ENCODE data around the gene TBX10.
"Not testable (repeated sequence)": the region's sequence is repeated elsewhere in the genome, so short reads cannot be mapped to it uniquely, and the experiment has no call there.

The TBX10 gene

DNA sequence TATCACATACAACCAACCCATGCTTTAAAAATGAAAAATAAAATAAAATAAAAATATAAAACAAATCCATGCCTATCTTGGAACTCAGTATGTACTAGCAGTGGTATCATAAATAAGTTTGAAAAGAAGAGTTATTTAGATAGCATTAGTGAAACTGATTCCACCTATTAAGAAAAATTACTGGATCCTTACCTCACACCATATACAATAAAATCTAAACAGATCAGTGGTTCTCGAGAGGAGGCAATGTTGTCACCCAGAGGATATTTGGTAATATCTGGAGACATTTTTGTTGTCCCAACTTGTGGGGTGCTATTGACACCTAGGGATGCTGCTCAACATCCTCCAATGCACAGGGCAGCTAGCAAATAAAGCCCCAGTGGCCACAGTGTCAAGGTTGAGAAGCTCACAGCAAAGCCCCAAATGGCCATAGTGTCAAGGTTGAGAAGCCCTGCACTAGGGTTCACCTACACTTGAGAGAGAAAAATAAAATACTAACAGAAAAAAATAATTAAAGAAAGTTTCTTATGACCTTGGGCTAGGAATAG is 42.7 kb downstream of the TBX10 start:
- no peak overlapping the region for H3K4me2 ChIP-seq
- H3K4me3 ChIP-seq (IDR thresholded peaks at IDR 0.05; ENCODE audit: insufficient read depth, low read depth, low read length) = no peak overlapping the region
- TF ChIP-seq, protein P1, sequence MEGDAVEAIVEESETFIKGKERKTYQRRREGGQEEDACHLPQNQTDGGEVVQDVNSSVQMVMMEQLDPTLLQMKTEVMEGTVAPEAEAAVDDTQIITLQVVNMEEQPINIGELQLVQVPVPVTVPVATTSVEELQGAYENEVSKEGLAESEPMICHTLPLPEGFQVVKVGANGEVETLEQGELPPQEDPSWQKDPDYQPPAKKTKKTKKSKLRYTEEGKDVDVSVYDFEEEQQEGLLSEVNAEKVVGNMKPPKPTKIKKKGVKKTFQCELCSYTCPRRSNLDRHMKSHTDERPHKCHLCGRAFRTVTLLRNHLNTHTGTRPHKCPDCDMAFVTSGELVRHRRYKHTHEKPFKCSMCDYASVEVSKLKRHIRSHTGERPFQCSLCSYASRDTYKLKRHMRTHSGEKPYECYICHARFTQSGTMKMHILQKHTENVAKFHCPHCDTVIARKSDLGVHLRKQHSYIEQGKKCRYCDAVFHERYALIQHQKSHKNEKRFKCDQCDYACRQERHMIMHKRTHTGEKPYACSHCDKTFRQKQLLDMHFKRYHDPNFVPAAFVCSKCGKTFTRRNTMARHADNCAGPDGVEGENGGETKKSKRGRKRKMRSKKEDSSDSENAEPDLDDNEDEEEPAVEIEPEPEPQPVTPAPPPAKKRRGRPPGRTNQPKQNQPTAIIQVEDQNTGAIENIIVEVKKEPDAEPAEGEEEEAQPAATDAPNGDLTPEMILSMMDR (conservative IDR thresholded peaks at IDR 0.05; ENCODE audit: low read depth, low read length) = no peak
- H3K4me1 ChIP-seq (ENCODE audit: low read depth, poor library complexity, severe bottlenecking) = no peaks in the 10 kb centered on the region
- no peaks in the 10 kb centered on the region for H4K20me1 ChIP-seq (ENCODE audit: insufficient read depth)
- no peak overlapping the region for H3K27ac ChIP-seq
- H3K27me3 ChIP-seq (ENCODE audit: insufficient read depth, low read depth) = no peaks in the 10 kb centered on the region; the same call in 1 of the 2 replicates
- H2AFZ ChIP-seq (ENCODE audit: low read depth) = no peak overlapping the region
- no peaks in the 10 kb centered on the region for H3K79me2 ChIP-seq (ENCODE audit: insufficient read depth, low read depth)
- no peak overlapping the region for H3K9ac ChIP-seq
- H3K36me3 ChIP-seq (ENCODE audit: insufficient read depth) = no peaks in the 10 kb centered on the region

DNA sequence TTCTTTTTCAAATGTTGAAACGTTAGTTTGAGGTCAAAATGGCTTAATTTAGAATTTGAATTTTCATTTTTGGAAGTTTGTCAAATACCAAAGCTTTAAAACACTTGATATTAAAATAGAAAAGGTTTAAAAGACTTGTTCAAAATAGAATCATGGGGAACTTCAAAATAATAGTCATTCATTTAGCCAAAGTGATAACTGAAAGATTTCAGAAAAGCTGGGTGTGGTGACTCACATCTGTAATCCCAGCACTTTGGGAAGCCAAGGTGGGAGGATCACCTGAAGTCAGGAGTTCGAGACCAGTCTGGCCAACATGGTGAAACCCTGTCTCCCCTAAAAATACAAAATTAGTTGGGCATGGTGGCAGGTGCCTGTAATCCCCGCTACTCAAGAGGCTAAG is 45.1 kb downstream of the TBX10 start:
- no peak overlapping the region for H3K4me2 ChIP-seq

DNA sequence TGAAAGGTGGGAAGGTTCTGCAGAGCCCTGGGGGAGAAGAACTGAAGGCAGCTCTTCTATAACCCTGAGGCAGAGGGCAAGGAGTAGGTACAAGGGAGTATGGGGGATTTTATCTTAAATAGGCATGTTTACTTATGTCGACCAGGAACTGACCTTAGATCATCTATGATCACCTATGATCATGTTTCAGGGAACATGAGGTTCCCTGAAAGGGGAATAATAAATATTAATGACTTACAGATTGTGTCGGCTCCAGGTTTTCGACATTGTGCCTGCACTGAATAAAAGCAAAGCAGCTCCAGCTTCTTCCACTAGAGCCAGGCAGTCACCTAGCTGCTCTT is 46.0 kb downstream of the TBX10 start:
- Histone ChIP-seq H3K27me3 (ENCODE audit: insufficient read depth, low read depth) (no peaks in the 10 kb centered on the region; the same call in 1 of the 2 replicates), H3K9ac (no peak overlapping the region), H3K4me3 (IDR thresholded peaks at IDR 0.05; ENCODE audit: insufficient read depth, low read depth, low read length) (no peak overlapping the region), H4K20me1 (ENCODE audit: insufficient read depth) (no peaks in the 10 kb centered on the region), H3K4me2 (no peak overlapping the region), H3K27ac (no peak overlapping the region), H3K79me2 (ENCODE audit: insufficient read depth, low read depth) (no peaks in the 10 kb centered on the region), H2AFZ (ENCODE audit: low read depth) (no peak overlapping the region), H3K4me1 (ENCODE audit: low read depth, poor library complexity, severe bottlenecking) (no peaks in the 10 kb centered on the region), H3K36me3 (ENCODE audit: insufficient read depth) (no peaks in the 10 kb centered on the region)
- TF ChIP-seq, protein P1 (conservative IDR thresholded peaks at IDR 0.05; ENCODE audit: low read depth, low read length) = no peak

More for the DNA sequence above, 45.1 kb downstream of the TBX10 start:
- Histone ChIP-seq H3K27me3 (ENCODE audit: insufficient read depth, low read depth) (no peaks in the 10 kb centered on the region; the same call in 1 of the 2 replicates), H2AFZ (ENCODE audit: low read depth) (no peak overlapping the region), H3K9ac (no peak overlapping the region), H3K4me3 (IDR thresholded peaks at IDR 0.05; ENCODE audit: insufficient read depth, low read depth, low read length) (no peak overlapping the region), H4K20me1 (ENCODE audit: insufficient read depth) (no peaks in the 10 kb centered on the region), H3K36me3 (ENCODE audit: insufficient read depth) (no peaks in the 10 kb centered on the region), H3K79me2 (ENCODE audit: insufficient read depth, low read depth) (no peaks in the 10 kb centered on the region), H3K27ac (no peak overlapping the region), H3K4me1 (ENCODE audit: low read depth, poor library complexity, severe bottlenecking) (no peaks in the 10 kb centered on the region)
- TF ChIP-seq, protein P1 (conservative IDR thresholded peaks at IDR 0.05; ENCODE audit: low read depth, low read length) = no peak

DNA sequence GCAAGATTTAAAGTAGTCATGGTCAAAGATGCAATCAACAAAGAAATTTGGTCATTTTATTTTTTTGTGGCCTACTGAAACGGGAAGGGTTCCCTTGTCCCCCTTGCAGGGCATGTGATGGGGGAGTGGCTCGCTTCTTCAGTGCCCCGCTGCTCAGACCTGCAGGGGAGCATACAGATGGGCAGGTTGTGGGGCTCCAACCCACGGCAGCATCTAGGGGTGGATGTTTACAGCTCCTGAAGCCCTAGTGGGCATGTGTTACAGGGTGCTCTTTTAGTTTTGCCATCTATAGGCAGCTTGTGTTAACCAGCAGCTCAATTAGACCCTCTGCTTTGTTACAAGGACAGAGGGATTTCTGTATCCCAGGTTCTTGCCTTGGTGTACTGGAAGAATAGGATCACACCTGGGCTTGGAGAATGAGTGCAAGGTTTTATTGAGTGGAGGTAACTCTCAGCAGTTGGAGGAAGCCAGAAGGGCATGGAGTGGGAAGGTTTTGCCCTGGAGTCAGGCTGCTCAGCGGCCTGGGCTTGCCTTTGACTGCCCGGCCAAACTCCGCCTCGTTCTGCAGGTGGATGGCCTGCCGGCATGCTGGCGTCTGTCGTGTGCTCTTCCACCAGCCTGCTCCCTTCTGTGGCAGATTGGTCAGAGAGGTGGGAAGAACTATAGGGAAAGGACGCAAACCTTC is 46.5 kb downstream of the TBX10 start:
- Histone ChIP-seq H3K4me2 (no peak overlapping the region), H3K36me3 (ENCODE audit: insufficient read depth) (no peaks in the 10 kb centered on the region), H3K4me1 (ENCODE audit: low read depth, poor library complexity, severe bottlenecking) (no peaks in the 10 kb centered on the region), H2AFZ (ENCODE audit: low read depth) (no peak overlapping the region), H3K27ac (no peak overlapping the region), H3K79me2 (ENCODE audit: insufficient read depth, low read depth) (no peaks in the 10 kb centered on the region), H4K20me1 (ENCODE audit: insufficient read depth) (no peaks in the 10 kb centered on the region), H3K9ac (no peak overlapping the region), H3K4me3 (IDR thresholded peaks at IDR 0.05; ENCODE audit: insufficient read depth, low read depth, low read length) (no peak overlapping the region), H3K27me3 (ENCODE audit: insufficient read depth, low read depth) (no peaks in the 10 kb centered on the region; the same call in 1 of the 2 replicates)
- TF ChIP-seq, protein P1 (conservative IDR thresholded peaks at IDR 0.05; ENCODE audit: low read depth, low read length) = no peak

DNA sequence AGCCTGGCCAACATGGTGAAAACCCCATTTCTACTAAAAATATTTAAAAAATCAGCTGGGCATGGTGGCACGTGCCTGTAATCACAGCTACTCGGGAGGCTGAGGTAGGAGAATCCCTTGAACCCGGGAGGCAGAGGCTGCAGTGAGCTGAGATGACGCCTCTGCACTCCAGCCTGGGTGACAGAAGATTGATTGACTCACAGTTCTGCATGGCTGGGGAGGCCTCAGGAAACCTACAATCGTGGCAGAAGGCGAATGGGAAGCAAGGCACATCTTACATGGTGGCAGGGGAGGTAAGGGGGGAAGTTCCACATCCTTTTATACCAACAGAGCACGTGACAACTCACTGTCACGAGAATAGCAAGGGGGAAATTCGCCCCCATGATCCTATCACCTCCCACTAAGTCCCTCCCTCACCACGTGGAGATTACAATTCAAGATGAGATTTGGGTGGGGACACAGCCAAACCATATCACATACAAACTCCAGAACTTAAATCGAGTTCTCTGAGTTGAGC is 50.6 kb downstream of the TBX10 start:
- not testable (repeated sequence) for H3K27ac ChIP-seq; H3K4me2 ChIP-seq; H3K4me3 ChIP-seq (IDR thresholded peaks at IDR 0.05; ENCODE audit: insufficient read depth, low read depth, low read length); H2AFZ ChIP-seq (ENCODE audit: low read depth); H3K36me3 ChIP-seq (ENCODE audit: insufficient read depth); H3K27me3 ChIP-seq (ENCODE audit: insufficient read depth, low read depth); H3K79me2 ChIP-seq (ENCODE audit: insufficient read depth, low read depth); H3K9ac ChIP-seq; H4K20me1 ChIP-seq (ENCODE audit: insufficient read depth); H3K4me1 ChIP-seq (ENCODE audit: low read depth, poor library complexity, severe bottlenecking)
